ENCODE data around the gene OVOL3.
A peak's percentile ranks its signal among the peaks of the same experiment; 100 is the strongest.
"Not testable (repeated sequence)": the region's sequence is repeated elsewhere in the genome, so short reads cannot be mapped to it uniquely, and the experiment has no call there.

The OVOL3 gene

DNA sequence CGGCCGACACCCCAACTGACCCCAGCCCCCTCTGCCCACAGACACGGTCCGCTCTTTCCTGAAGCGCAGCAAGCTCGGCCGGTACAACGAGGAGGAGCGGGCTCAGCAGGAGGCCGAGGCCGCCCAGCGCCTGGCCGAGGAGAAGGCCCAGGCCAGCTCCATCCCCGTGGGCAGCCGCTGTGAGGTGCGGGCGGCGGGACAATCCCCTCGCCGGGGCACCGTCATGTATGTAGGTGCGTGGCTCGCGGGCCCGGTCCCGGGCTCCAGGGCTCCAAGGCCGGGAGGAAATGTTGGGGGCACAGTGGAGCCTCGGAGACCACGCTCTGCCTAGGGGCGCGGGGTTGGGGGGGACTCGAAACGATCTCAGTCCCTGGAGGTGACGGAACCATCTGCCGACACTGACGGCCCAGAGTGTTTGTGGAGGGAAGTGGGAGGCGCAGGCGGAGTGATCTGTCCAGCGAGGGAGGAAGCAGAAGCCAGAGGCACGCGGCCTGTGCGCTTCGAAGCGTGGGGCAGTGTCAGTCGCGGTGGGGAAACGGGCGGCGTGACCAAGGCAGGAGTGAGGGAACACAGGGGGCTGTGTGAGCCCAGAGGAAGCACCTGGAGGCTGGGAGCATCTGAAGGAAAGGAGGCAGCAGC lies 10.7 kb downstream of the OVOL3 start:
- no peak for DNase-seq (ENCODE audit: low read depth, low spot score)
- H3K27ac ChIP-seq = no peak overlapping the region

DNA sequence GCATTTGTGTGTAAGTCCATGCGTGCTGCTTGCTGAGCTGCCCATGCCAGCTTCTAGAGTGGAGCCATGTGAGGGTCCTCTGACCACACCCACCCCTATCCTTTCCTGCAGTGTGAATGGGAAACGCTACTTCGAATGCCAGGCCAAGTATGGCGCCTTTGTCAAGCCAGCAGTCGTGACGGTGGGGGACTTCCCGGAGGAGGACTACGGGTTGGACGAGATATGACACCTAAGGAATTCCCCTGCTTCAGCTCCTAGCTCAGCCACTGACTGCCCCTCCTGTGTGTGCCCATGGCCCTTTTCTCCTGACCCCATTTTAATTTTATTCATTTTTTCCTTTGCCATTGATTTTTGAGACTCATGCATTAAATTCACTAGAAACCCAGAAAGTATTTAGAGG lies 14.6 kb downstream of the OVOL3 start:
- DNase-seq (ENCODE audit: low read depth, low spot score) = no peak
- H3K27ac ChIP-seq = no peak overlapping the region

DNA sequence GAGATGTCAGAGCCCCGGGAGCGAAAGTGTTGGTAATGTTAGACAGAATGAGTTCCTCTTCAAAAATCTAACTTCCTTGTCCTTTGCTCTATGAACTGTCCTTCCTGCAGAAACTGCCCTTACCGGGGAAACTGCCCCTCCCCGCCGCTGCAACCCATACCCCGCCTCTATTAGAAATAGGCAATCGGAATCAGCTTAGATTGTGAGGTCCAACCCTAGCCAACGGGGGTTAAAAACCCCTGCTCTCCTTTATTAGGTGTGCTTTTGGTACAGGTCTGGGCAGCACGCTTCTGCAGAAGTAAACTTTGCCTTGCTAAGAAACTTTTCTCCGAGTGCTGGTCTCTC lies 17.4 kb downstream of the OVOL3 start:
- H3K27ac ChIP-seq = peak overlapping the region; percentile 97
- no peak for DNase-seq (ENCODE audit: low read depth, low spot score)

DNA sequence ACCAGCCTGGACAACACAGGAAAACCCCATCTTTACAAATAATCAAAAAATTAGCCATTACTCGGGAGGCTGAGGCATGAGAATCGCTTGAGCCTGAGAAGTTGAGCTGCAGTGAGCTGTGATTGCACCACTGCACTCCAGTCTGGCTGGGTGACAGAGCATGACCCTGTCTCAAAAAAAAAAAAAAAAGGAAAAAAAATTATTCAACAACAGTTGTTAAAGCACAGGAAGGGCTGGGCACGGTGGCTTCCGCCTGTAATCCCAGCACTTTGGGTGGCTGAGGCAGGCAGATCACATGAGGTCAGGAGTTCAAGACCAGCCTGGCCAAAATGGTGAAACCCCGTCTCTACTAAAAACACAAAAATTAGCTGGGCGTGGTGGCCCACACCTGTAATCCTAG lies 20.3 kb downstream of the OVOL3 start:
- H3K27ac ChIP-seq = peak overlapping the region; percentile 79
- DNase-seq (ENCODE audit: low read depth, low spot score) = not testable (repeated sequence)

DNA sequence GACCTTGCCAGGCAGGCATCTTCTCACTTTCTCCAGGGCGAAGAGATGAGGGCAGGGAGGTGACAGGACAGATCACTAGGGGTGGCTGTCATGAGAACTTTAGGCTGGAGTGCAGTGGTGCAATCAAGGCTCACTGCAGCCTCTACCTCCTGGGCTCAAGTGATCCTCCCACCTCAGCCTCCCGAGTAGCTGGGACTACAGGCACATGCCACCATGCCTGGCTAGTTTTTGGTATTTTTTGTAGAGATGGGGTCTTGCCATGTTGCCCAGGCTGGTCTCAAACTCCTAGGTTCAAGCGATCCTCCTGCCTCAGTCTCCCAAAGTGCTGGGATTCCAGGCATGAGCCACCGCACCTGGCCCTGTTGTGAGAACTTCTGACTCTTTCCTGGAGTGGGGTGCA lies 23.9 kb downstream of the OVOL3 start:
- not testable (repeated sequence) for DNase-seq (ENCODE audit: low read depth, low spot score)
- peak overlapping the region; percentile 99 for H3K27ac ChIP-seq

DNA sequence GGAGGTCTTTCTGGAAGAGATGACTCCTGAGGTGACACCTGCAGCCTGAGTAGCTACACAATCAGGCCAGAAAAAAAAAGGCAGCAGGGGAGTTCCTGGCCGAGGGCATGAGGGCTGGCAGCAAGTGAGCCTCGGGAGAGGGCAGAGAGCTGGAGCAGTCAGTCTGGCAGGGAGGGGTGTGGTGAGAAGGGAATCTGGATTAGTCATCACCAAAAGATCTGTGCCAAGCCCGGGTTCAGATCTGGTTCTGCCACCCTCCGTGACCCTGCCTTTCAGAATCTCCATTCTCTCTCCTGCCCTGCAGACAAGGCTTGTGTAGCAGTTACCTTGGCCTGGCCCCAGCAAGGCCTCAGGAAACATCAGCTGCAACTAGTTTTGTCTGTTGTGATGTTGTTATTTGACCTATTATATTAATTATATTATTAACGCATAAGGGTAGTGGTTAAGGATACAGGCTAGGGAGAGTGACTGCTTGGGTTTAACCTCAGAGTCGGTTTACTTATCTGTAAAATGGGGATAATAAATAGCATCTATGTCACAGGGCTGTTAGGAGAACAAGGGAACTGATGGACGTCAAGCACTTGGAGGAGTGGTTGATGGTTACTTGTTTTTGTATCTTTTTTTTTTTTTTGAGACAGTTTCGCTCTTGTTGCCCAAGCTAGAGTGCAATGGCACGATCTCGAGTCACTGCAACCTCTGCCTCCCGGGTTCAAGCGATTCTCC lies 26.2 kb downstream of the OVOL3 start:
- H3K27ac ChIP-seq = peak overlapping the region; percentile 99
- peak; percentile 97 for DNase-seq (ENCODE audit: low read depth, low spot score)

DNA sequence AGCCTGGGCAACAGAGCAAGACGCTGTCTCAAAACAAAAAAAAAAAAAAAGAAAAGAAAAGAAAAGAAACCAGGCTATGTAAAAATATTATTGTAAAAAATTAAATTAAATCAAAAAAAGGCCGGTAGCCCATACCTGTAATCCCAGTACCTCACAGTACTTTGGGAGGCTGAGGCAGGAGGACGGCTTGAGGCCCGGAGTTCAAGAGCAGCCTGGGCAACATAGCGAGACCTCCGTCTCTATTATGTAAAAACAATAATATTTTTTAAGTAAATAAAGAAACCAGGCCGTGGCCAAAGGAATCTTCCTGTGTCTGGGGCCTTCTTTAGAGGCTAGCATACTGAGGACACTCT lies 28.2 kb downstream of the OVOL3 start:
- peak overlapping the region; percentile 99 for H3K27ac ChIP-seq
- no peak for DNase-seq (ENCODE audit: low read depth, low spot score)

DNA sequence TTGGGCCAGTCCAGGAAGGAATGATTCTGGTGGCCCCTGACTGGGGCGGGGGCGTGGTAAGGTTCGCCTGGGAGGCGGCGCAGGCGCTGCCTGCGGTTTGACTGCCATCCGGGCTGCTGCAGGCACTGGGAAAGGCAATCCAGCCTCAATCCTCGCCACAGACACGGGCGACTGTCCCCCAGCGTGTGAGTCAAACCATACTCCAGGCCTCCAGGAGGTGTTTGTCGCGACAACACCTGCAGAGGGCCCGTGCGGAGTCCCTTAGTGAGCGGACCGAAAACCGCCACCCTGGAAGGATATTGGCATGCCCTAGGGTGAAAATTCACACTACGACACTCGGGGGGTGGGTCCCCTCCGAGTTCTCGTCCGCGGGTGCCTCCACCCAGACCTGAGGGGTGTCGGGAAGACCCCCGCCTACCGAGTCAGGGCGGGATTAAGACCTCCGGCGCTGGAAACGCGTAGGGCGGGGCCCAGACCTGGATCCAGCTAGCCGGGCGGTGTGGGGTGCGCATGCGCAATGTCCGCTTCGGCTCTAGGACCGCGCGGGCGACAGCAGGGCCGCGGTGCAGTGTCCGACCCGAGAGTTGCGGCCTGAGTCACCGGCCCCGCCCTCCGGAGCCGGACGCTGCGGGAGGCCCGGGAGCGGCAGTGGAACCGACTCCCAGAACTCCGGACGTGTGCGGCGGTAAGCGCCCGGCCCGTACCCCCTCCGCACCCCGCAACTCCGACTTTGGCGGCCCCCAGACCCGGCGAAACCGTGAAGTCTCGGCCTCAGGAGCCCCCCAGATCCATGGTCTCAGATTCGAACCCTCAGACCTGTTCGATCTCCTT lies 28.7 kb downstream of the OVOL3 start, which contains the start of gene CAPNS1:
TSS of gene CAPNS1 (plus strand) at position 594 of the 831 bp plus-strand sequence. CDS start 946 bp downstream, outside the sequence.
- H3K27ac ChIP-seq = peak within 1 kb of the TSS; percentile 99
- no peak for DNase-seq (ENCODE audit: low read depth, low spot score)

DNA sequence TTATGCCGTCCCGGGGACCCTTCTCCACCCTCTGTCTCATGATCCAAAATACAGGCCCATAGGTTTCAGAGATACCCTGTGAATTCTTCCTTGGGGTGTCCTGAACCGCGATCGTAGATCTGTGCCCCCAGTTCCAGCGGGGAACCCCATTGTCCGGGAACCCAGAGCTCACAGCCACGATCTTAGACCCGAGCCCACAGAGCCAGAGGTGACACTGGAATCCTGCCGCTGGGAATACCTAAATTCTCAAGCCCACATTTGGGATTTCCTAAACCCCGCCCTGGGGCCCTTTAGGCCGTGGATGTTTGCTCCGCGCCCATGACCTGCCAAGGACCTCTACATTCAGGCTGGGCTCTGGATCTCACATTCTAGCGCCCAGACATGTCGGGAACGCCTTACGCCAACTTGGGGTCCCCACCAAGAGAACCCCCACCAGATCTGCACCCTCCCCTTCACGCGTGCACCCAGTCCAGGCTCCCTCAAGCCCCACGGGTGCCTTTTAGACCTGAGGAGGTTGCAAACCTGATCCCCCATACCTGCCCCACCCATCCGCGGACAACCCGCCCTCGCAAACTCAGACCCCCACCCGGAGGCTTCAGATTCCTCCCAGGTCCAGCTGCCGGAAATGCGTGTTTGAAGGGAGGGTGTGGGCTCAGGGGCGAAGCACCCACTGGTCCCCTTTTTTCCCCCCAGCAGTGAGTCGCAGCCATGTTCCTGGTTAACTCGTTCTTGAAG lies 29.5 kb downstream of the OVOL3 start:
- peak overlapping the region; percentile 99 for H3K27ac ChIP-seq
- no peak for DNase-seq (ENCODE audit: low read depth, low spot score)

DNA sequence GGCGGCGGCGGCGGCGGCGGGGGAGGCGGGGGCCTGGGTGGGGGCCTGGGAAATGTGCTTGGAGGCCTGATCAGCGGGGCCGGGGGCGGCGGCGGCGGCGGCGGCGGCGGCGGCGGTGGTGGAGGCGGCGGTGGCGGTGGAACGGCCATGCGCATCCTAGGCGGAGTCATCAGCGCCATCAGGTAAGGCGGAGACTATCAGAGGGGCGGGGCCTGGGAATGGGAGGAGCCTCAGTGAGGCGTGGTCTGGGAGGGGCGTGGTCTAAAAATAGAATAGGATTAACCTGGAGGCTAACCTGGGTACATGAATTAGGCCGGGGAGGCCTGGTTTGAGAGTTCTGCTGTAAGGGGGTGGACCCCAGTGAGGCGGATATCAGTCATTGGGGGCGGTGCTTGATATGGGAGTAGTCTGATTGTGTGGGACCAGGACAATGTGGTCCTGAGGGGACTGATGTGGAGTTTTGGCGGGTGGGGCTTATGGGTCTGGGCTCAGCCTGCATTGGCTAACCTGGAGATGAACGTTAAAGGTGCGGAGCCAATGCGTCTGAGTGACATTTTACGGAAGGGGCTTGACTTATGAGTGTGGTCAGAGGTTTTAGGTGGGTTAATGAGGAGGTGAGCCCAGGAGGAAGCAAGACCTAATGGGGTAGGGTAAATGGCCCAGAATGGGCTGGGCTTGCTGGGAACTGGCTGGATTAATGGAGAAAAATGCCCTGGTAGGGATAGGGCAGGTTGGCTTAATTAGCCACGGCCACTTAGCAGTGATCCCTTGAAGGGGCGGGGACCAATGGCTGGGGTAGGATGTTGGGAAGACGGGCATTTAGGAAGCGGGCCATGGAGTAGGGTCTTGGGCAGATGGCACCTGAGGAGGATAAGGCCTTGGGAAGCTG lies 30.3 kb downstream of the OVOL3 start:
- H3K27ac ChIP-seq = peak overlapping the region; percentile 99
- DNase-seq (ENCODE audit: low read depth, low spot score) = no peak

DNA sequence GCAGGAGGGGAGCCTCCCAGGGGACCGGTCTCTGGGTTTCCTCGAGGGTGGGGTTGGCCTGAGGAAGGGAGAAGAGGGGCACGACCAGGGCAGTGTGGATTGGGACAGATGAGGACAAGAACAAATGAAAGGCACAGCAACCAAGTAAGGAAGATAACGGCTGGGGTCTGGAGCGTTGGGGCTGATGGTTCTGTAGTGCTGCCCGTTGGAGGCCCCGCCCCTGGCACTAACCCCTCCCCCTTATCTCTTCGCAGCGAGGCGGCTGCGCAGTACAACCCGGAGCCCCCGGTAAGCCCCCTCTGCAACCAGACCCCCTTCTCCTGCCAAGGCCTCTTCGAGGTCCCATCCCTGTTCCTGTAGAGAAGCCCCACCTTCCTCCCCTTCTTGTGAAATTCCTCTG lies 31.1 kb downstream of the OVOL3 start:
- no peak for DNase-seq (ENCODE audit: low read depth, low spot score)
- peak overlapping the region; percentile 99 for H3K27ac ChIP-seq

DNA sequence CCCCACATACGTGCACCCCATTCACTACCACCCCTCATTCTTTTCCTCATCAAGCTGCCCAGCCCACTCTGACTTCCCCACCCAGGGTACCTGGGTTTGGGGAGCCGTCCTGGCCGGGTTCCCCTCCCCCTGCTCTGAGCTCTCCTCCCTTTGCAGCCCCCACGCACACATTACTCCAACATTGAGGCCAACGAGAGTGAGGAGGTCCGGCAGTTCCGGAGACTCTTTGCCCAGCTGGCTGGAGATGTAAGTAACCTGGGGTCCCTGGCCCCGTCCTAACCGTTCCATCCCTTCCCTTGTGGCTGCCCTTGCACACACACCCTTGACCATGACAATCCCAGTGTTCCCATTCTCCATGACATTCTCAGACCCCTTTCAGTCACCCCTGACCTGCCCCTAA lies 31.6 kb downstream of the OVOL3 start:
- no peak for DNase-seq (ENCODE audit: low read depth, low spot score)
- H3K27ac ChIP-seq = no peak overlapping the region

DNA sequence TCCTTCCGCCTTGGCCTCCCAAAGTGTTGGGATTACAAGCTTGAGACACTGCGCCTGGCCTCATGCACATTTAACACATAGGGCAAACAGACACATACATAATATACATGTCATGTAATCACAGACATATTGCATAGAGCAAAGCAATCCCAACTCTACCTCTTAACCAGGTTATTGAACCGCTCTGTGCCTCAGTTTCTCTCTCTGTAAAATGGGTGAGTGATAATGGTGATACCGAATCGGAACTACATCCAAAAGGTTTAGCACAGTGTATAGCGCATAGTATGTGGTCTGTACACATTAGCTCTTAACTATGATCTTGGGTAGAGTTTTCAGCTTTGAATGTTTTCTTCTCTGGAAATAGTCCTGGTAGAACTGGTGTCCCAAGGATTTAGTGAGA lies 33.7 kb downstream of the OVOL3 start:
- no peak for DNase-seq (ENCODE audit: low read depth, low spot score)
- no peak overlapping the region for H3K27ac ChIP-seq

DNA sequence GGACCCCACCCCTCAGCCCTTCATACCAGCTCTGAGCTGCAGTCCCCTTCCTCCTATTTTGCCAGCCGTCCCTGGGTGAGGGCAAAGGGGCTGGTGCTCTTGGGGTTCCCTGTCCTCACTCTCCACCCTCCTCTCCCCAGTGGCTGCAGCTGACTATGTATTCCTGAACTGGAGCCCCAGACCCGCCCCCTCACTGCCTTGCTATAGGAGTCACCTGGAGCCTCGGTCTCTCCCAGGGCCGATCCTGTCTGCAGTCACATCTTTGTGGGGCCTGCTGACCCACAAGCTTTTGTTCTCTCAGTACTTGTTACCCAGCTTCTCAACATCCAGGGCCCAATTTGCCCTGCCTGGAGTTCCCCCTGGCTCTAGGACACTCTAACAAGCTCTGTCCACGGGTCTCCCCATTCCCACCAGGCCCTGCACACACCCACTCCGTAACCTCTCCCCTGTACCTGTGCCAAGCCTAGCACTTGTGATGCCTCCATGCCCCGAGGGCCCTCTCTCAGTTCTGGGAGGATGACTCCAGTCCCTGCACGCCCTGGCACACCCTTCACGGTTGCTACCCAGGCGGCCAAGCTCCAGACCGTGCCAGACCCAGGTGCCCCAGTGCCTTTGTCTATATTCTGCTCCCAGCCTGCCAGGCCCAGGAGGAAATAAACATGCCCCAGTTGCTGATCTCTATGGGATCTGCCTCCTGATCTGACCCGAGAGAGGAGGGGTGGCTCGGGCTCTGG lies 38.9 kb downstream of the OVOL3 start:
- peak overlapping the region; percentile 70 for H3K27ac ChIP-seq

DNA sequence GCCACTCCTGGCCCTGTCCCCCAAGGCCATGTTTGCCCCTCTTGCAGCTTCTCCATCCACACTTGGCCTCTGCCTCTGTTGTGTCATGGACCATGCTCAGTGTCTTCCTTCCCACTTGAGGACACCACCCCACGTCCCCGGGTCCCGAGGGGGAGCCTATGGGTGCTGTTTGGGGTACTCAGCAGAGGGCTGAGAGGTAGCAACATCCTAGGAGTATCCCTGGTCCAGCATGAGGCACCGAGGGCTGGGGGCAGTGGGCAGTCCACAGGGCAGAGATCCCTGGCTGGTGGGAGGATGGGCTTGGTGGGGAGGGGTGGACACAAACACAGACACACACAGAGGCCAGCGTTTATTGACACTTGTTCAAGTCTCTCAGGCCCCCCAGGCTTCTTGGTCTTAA lies 39.6 kb downstream of the OVOL3 start:
- no peak for DNase-seq (ENCODE audit: low read depth, low spot score)

More for the DNA sequence above, 38.9 kb downstream of the OVOL3 start:
- peak; percentile 78 for DNase-seq (ENCODE audit: low read depth, low spot score)

DNA sequence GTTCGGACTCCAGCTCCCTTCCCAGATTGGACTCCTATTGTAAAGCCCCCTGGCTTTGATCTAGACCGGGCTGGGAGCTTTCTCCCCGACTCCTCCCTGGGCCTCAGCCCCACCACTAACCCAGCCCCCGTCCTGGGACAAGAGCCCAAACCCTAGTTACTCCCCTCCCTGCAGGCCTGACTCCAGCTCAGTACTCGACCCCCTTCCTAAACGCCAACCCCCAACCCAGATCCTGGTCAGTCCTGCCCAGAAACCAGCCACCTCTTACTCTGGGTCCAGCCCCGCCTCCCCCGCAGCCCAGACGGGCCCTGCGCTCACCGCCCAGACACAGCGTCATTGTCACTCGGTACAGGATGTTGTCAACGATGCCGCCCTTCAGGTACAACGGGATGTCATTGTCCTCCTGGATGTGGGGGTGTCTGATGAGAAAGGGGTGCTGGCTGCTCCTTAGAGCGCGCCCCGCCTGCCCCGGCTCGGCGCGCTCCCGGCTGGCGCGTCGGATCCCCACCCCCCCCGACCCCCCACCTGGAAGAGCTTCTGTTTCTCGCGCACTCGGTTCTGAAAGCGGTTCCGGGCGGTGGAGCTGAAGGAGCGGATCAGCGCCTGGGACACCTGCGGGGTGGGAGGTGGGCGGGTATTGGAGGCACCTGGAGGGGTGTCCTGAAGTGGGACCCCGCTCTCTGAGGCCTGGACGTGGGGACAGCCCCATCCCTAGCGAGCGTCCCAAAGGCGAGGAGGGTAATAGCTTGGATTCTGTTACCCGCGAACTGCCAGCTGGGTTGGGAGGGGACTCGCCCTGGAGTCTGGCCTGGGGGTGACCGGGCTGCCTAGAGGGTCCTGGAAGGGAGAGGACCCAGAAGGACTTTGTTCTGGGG lies 40.4 kb downstream of the OVOL3 start:
- DNase-seq (ENCODE audit: low read depth, low spot score) = no peak
- H3K27ac ChIP-seq = no peak overlapping the region

More for the DNA sequence above, 39.6 kb downstream of the OVOL3 start:
- H3K27ac ChIP-seq = peak overlapping the region; percentile 70

DNA sequence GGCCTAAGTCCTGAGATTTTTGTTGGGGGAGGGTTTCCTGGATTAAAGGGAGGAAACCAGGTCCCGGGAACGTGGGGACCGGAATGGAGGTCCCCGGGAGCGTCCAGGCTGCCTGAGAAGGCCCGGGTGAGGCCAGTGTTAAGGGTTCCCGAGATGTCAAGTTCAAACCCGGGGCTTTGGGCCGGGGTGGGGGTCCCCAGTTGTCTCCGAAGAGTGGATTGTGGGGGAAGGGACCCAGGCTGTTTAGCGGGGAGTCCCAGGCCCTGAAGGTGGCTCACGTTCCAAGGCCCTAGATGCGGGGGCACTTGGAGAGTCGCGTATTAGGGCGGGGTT lies 41.0 kb downstream of the OVOL3 start:
- no peak for DNase-seq (ENCODE audit: low read depth, low spot score)

More for the DNA sequence above, 41.0 kb downstream of the OVOL3 start:
- no peak overlapping the region for H3K27ac ChIP-seq

All from epithelial cell of prostate (primary cell).